SK-N-SH treated with all-trans-retinoic acid at 6 μM for 48 hours (cell line): ENCODE data around the gene LARP4B.

Experiments used
- ATAC-seq: fragments of 200-7000 bp; cut with Tn5 transposase; 3 replicates; pipeline ENCODE4 v1.9.1; 2020; ENCODE audit warnings: mild to moderate bottlenecking, moderate library complexity
- BACH2 ChIP-seq: fragments of 250-450 bp; sonication (Bioruptor Pico); IDR thresholded peaks from 2 replicates; pipeline ENCODE4 v1.9.0; 2021; ENCODE audit warnings: mild to moderate bottlenecking, borderline replicate concordance
- CSDC2 ChIP-seq: fragments of 250-450 bp; sonication (Bioruptor Pico); IDR thresholded peaks from 2 replicates; pipeline ENCODE4 v1.5.0; 2020; ENCODE audit warnings: mild to moderate bottlenecking, moderate library complexity
- ESRRG ChIP-seq: fragments of 250-450 bp; sonication (Bioruptor Pico); IDR thresholded peaks from 2 replicates; pipeline ENCODE4 v1.6.1; 2021; ENCODE audit warnings: mild to moderate bottlenecking
- GLIS3 ChIP-seq: fragments of 250-450 bp; sonication (Bioruptor Pico); IDR thresholded peaks from 2 replicates; pipeline ENCODE4 v1.5.0; 2020; ENCODE audit warnings: mild to moderate bottlenecking, moderate library complexity
- OSR1 ChIP-seq: fragments of 250-450 bp; sonication (Bioruptor Pico); IDR thresholded peaks from 2 replicates; pipeline ENCODE4 v1.8.0; 2022; ENCODE audit warnings: moderate library complexity, mild to moderate bottlenecking, inconsistent platforms
- PPARA ChIP-seq: fragments of 250-450 bp; sonication (Bioruptor Pico); IDR thresholded peaks from 2 replicates; pipeline ENCODE4 v1.5.0; 2020; ENCODE audit warnings: mild to moderate bottlenecking, borderline replicate concordance
- RARB ChIP-seq: fragments of 250-450 bp; sonication (Bioruptor Pico); IDR thresholded peaks from 2 replicates; pipeline ENCODE4 v1.8.0; 2021; ENCODE audit warnings: mild to moderate bottlenecking, moderate library complexity
- TCF4 ChIP-seq: fragments of 250-450 bp; sonication (Bioruptor Pico); IDR thresholded peaks from 2 replicates; pipeline ENCODE4 v1.8.0; 2021; ENCODE audit warnings: mild to moderate bottlenecking, moderate library complexity, borderline replicate concordance
- TOX ChIP-seq: fragments of 250-450 bp; sonication (Bioruptor Pico); IDR thresholded peaks from 2 replicates; pipeline ENCODE4 v1.8.0; 2021; ENCODE audit warnings: mild to moderate bottlenecking, moderate library complexity, borderline replicate concordance
- ZFP3 ChIP-seq: fragments of 250-450 bp; sonication (Bioruptor Pico); IDR thresholded peaks from 2 replicates; pipeline ENCODE4 v1.5.0; 2020; ENCODE audit warnings: mild to moderate bottlenecking, moderate library complexity
- ZFP30 ChIP-seq: fragments of 450-650 bp; formaldehyde crosslinking; IDR thresholded peaks from 2 replicates; pipeline ENCODE4 v1.5.0; 2022; ENCODE audit warnings: mild to moderate bottlenecking, moderate library complexity
- ZNF565 ChIP-seq: fragments of 450-650 bp; formaldehyde crosslinking; conservative IDR thresholded peaks from 2 replicates; pipeline ENCODE4 v1.5.0; 2020; ENCODE audit warnings: low read depth, mild to moderate bottlenecking, moderate library complexity
- ZNF70 ChIP-seq: fragments of 450-650 bp; formaldehyde crosslinking; IDR thresholded peaks from 2 replicates; pipeline ENCODE4 v1.5.0; 2020; ENCODE audit warnings: mild to moderate bottlenecking, moderate library complexity
- ZNF8 ChIP-seq: fragments of 450-650 bp; formaldehyde crosslinking; IDR thresholded peaks from 2 replicates; pipeline ENCODE4 v1.5.0; 2020; ENCODE audit warnings: mild to moderate bottlenecking, moderate library complexity
- TF ChIP-seq, protein P1 (sequence below): fragments of 250-450 bp; sonication (Bioruptor Pico); IDR thresholded peaks from 2 replicates; pipeline ENCODE4 v1.5.0; 2020; ENCODE audit warnings: mild to moderate bottlenecking, moderate library complexity
- TF ChIP-seq, protein P2 (sequence below): fragments of 250-450 bp; sonication (Bioruptor Pico); IDR thresholded peaks from 2 replicates; pipeline ENCODE4 v1.8.0; 2021; ENCODE audit warnings: low read depth, mild to moderate bottlenecking, moderate library complexity, borderline replicate concordance
- TF ChIP-seq, protein P3 (sequence below): fragments of 250-450 bp; sonication (Bioruptor Pico); IDR thresholded peaks from 2 replicates; pipeline ENCODE4 v1.5.1; 2021; ENCODE audit warnings: mild to moderate bottlenecking, moderate library complexity
- TF ChIP-seq, protein P4 (sequence below): fragments of 250-450 bp; sonication (Bioruptor Pico); IDR thresholded peaks from 2 replicates; pipeline ENCODE4 v1.5.1; 2020; ENCODE audit warnings: low read depth, mild to moderate bottlenecking, moderate library complexity
- TF ChIP-seq, protein P5 (sequence below): fragments of 250-450 bp; sonication (Bioruptor Pico); IDR thresholded peaks from 2 replicates; pipeline ENCODE4 v1.8.0; 2020; ENCODE audit warnings: mild to moderate bottlenecking, moderate library complexity, borderline replicate concordance

LARP4B gene

DNA sequence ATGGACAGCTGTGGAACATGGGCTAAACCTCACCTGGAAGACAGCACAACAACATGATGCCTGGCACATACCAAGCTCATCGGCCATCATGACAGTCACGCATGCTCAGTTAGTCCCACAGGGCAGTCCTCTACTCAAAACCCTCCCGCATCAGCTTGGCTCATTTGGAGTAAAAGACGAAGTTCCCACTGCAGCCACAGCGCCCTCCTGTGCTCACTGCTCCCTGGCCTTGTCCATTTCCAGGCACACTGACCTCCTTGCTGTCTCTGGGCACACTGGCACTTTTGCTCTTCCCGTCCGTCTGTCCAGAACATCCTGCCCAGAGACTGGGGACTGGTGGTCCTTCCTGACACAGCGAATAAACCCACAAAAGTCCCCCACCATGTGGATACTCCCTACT, 66.2 kb downstream of the LARP4B start:
- no peak for TF ChIP-seq GLIS3 (CRISPR knock-in tag)
- no peak for TF ChIP-seq RARB (CRISPR knock-in tag)
- no peak for TF ChIP-seq TCF4
- TF ChIP-seq ESRRG (CRISPR knock-in tag) = no peak
- no peak for TF ChIP-seq ZNF565 (CRISPR knock-in tag)
- TF ChIP-seq CSDC2 = no peak
- TF ChIP-seq, protein P1, sequence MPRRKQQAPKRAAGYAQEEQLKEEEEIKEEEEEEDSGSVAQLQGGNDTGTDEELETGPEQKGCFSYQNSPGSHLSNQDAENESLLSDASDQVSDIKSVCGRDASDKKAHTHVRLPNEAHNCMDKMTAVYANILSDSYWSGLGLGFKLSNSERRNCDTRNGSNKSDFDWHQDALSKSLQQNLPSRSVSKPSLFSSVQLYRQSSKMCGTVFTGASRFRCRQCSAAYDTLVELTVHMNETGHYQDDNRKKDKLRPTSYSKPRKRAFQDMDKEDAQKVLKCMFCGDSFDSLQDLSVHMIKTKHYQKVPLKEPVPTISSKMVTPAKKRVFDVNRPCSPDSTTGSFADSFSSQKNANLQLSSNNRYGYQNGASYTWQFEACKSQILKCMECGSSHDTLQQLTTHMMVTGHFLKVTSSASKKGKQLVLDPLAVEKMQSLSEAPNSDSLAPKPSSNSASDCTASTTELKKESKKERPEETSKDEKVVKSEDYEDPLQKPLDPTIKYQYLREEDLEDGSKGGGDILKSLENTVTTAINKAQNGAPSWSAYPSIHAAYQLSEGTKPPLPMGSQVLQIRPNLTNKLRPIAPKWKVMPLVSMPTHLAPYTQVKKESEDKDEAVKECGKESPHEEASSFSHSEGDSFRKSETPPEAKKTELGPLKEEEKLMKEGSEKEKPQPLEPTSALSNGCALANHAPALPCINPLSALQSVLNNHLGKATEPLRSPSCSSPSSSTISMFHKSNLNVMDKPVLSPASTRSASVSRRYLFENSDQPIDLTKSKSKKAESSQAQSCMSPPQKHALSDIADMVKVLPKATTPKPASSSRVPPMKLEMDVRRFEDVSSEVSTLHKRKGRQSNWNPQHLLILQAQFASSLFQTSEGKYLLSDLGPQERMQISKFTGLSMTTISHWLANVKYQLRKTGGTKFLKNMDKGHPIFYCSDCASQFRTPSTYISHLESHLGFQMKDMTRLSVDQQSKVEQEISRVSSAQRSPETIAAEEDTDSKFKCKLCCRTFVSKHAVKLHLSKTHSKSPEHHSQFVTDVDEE (CRISPR knock-in tag) = no peak
- TF ChIP-seq TOX (CRISPR knock-in tag) = no peak
- TF ChIP-seq, all 23 proteins: peak for 0
- no peak for ATAC-seq

DNA sequence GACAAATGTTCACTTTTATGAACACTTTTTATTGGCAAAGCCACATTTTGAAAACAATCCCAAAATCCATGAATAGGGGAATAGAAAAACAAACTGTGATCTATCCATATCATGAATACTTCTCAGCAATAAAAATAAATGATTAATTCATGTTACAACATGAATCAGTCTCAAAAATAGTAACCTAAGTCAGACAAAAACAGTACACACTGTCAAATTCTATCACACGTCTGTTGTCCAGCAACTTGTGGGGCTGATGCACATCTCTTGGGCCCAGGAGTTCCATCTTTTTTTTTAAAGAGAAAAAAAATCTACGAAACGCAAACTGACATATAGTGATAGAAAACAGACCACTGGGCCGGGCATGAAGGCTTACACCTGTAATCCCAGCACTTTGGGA, 71.0 kb downstream of the LARP4B start:
- TF ChIP-seq ZFP3 = no peak
- no peak for TF ChIP-seq TOX (CRISPR knock-in tag)
- TF ChIP-seq, protein P2, sequence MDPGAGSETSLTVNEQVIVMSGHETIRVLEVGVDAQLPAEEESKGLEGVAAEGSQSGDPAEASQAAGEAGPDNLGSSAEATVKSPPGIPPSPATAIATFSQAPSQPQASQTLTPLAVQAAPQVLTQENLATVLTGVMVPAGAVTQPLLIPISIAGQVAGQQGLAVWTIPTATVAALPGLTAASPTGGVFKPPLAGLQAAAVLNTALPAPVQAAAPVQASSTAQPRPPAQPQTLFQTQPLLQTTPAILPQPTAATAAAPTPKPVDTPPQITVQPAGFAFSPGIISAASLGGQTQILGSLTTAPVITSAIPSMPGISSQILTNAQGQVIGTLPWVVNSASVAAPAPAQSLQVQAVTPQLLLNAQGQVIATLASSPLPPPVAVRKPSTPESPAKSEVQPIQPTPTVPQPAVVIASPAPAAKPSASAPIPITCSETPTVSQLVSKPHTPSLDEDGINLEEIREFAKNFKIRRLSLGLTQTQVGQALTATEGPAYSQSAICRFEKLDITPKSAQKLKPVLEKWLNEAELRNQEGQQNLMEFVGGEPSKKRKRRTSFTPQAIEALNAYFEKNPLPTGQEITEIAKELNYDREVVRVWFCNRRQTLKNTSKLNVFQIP (CRISPR knock-in tag) = no peak
- TF ChIP-seq, protein P3, sequence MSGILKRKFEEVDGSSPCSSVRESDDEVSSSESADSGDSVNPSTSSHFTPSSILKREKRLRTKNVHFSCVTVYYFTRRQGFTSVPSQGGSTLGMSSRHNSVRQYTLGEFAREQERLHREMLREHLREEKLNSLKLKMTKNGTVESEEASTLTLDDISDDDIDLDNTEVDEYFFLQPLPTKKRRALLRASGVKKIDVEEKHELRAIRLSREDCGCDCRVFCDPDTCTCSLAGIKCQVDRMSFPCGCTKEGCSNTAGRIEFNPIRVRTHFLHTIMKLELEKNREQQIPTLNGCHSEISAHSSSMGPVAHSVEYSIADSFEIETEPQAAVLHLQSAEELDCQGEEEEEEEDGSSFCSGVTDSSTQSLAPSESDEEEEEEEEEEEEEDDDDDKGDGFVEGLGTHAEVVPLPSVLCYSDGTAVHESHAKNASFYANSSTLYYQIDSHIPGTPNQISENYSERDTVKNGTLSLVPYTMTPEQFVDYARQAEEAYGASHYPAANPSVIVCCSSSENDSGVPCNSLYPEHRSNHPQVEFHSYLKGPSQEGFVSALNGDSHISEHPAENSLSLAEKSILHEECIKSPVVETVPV (CRISPR knock-in tag) = no peak
- TF ChIP-seq RARB (CRISPR knock-in tag) = no peak
- TF ChIP-seq, protein P1 (CRISPR knock-in tag) = no peak
- no peak for TF ChIP-seq BACH2
- no peak for TF ChIP-seq ESRRG (CRISPR knock-in tag)
- TF ChIP-seq ZFP30 = no peak
- no peak for TF ChIP-seq PPARA (CRISPR knock-in tag)
- TF ChIP-seq, protein P4, sequence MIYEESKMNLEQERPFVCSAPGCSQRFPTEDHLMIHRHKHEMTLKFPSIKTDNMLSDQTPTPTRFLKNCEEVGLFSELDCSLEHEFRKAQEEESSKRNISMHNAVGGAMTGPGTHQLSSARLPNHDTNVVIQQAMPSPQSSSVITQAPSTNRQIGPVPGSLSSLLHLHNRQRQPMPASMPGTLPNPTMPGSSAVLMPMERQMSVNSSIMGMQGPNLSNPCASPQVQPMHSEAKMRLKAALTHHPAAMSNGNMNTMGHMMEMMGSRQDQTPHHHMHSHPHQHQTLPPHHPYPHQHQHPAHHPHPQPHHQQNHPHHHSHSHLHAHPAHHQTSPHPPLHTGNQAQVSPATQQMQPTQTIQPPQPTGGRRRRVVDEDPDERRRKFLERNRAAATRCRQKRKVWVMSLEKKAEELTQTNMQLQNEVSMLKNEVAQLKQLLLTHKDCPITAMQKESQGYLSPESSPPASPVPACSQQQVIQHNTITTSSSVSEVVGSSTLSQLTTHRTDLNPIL = no peak
- no peak for TF ChIP-seq OSR1 (CRISPR knock-in tag)
- no peak for TF ChIP-seq GLIS3 (CRISPR knock-in tag)
- no peak for ATAC-seq

DNA sequence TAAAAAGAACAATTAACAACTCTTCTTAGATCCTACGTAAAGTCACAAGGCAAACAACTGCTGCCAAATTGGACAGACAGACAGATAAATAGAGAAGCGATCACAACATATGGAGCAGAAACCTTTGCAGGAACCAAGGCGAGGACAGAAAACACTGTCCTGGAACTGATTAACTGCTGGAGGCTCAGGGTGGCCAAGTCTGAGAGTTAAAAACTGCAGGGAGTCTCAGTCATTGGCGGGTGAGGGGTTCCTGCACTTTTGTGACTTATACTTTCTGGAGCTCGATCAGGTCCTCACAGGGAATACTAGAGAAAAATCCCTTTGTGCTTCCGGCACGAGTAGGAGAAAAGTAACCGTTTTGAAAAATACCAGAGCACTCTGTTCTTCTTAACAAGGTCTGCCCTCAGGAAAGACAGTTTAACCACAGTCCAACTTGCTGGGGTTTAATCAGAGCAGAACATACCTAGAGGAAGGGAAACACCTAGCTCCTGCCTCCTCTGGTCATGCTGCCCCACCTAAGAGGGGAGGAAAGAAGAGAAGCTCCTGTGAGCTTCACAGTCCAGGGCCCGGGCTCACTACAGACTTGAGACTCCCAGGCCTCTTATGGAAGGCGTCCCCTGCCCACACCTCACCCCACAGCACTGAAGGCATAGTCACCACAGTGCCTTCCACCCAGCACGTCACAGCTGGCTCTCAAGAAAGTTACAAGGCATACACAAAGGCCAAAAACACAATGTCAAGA, 74.9 kb downstream of the LARP4B start:
- TF ChIP-seq, protein P4 = no peak
- TF ChIP-seq TOX (CRISPR knock-in tag) = no peak
- TF ChIP-seq ZNF8 = no peak
- TF ChIP-seq, protein P5, sequence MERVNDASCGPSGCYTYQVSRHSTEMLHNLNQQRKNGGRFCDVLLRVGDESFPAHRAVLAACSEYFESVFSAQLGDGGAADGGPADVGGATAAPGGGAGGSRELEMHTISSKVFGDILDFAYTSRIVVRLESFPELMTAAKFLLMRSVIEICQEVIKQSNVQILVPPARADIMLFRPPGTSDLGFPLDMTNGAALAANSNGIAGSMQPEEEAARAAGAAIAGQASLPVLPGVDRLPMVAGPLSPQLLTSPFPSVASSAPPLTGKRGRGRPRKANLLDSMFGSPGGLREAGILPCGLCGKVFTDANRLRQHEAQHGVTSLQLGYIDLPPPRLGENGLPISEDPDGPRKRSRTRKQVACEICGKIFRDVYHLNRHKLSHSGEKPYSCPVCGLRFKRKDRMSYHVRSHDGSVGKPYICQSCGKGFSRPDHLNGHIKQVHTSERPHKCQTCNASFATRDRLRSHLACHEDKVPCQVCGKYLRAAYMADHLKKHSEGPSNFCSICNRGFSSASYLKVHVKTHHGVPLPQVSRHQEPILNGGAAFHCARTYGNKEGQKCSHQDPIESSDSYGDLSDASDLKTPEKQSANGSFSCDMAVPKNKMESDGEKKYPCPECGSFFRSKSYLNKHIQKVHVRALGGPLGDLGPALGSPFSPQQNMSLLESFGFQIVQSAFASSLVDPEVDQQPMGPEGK (CRISPR knock-in tag) = no peak
- TF ChIP-seq, protein P2 (CRISPR knock-in tag) = no peak
- TF ChIP-seq BACH2 = no peak
- no peak for TF ChIP-seq ZNF70 (CRISPR knock-in tag)
- TF ChIP-seq OSR1 (CRISPR knock-in tag) = no peak
- TF ChIP-seq, all 23 proteins: peak for 0
- no peak for ATAC-seq
